Heart left ventricle (tissue), 13 donors: ENCODE measurements around the gene KIAA0825.

ENCODE experiments used
- POLR2A ChIP-seq, 2 donors: fragments of 450-650 bp; IDR thresholded peaks; one replicate each; pipeline ENCODE4 v1.6.1; 2017; ENCODE audit warnings: antibody characterized with exemption in 2 of 2, mild to moderate bottlenecking in 2 of 2, moderate library complexity in 2 of 2
- TF ChIP-seq, protein P1 (sequence below), 12 donors: fragments of 200-600 bp; sonication (generic) in 4 of 12; IDR thresholded peaks; one replicate each; pipeline versions ENCODE4 v1.5.0 to v1.8.0; 2018 to 2022; ENCODE audit warnings: antibody characterized with exemption in 12 of 12, mild to moderate bottlenecking in 5 of 12
- donor health status: ischemic (EF 13 %, LVEDD 7.1; RV severe dilation, severe dysfunction).
- donor health status: DM: no; HTN: yes; CAD: no.
- donor health status: DM: no; HTN: no; CAD: no.
- donor health status: ischemic (EF 25% LVEDD 6.9; RV normal size, moderate dysfunction).
- donor health status: ischemic (EF 25% LVEDD 5.7; RV mildly dilated, moderate dysfunction).
- donor health status: ischemic (EF 35%, LVEDD 5.7; RV mildly dilated, moderate dysfunction).
- donor health status: nonischemic (EF 11% LVEDD 7.7; RV severe dilation, severe dysfunction).
- donor health status: DM: yes; HTN: yes; CAD: no.
- donor health status: PGD.
- donor health status: ischemic (EF 29% LVEDD 5.4; RV normal size, mild dysfunction).
- donor health status: nonischemic (EF 23%, LVEDD 6.1; RV moderate dilation, normal function).

DNA sequence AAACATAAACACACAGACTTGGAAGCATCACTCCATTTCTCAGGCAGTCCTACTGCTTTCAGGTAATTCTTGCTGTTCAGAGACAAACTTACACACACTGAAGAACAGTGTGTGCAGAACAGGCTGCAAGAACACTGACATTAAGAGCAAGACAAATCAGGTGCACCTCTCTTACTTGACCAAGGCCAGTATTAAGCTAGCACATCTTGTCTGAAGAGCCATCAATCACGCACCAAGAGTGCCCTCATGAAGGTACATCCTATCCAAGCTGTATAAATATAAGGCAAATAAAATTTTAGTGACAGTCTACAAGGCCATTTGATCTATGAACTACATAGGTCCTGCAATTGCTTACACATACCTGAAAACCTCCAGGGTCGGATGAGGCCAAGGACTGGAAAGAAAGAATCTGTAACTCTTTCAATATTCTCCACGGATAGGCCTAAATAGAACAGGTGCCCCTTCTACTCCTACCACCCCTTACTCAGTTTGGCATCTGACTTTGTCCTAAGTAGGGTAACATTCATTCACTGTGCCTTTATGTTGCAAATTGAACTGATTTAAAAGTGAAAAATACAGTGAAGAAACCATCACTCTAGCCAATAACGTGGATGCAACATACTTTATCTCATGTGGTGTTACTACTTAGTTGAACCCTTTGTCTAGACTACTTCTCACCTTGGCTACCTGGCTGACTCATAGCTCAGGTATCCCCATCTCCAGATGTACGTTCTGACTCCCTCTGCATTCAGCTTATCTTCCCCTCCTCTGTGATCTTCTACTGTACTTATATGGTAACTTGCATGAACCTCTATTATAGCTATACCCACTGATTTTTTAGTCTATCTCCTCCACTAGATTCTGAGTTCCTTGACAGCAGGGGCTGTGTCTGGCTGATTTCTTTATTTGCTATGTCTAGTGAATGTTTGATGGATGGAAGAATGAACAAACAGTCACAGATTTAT lies 256.3 kb downstream of the KIAA0825 start:
- TF ChIP-seq, protein P1, sequence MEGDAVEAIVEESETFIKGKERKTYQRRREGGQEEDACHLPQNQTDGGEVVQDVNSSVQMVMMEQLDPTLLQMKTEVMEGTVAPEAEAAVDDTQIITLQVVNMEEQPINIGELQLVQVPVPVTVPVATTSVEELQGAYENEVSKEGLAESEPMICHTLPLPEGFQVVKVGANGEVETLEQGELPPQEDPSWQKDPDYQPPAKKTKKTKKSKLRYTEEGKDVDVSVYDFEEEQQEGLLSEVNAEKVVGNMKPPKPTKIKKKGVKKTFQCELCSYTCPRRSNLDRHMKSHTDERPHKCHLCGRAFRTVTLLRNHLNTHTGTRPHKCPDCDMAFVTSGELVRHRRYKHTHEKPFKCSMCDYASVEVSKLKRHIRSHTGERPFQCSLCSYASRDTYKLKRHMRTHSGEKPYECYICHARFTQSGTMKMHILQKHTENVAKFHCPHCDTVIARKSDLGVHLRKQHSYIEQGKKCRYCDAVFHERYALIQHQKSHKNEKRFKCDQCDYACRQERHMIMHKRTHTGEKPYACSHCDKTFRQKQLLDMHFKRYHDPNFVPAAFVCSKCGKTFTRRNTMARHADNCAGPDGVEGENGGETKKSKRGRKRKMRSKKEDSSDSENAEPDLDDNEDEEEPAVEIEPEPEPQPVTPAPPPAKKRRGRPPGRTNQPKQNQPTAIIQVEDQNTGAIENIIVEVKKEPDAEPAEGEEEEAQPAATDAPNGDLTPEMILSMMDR (IDR thresholded peaks at IDR 0.05) = no peak
- no peak for TF ChIP-seq POLR2A (IDR thresholded peaks at IDR 0.05)
